ENCODE data around the gene CCDC73. TPM values are rescaled to one million over a fixed set of nuclear protein-coding genes. Genes with fewer than 3 reads are reported as not detected.

Gene CCDC73
- total and polyA plus RNA-seq, 4 donors: 0.02 to 0.50 (median 0.33) TPM

- peaks cover 0 to 16% (median 8%) of the 10 kb centered on the region in 4 donors for H3K36me3 ChIP-seq (ENCODE audit: control insufficient read depth in 4 of 4, insufficient read depth in 3 of 4, low read depth in 1 of 4, low read length in 3 of 4)
- no peak overlapping the region for H3K9ac ChIP-seq (ENCODE audit: low read depth in 1 of 2, low read length in 2 of 2)
- TF ChIP-seq HNF4G (IDR thresholded peaks at IDR 0.05) (no peak), TAF1 (conservative IDR thresholded peaks at IDR 0.05) (no peak), EGR1 (IDR thresholded peaks at IDR 0.05; ENCODE audit: low read depth in 2 of 2) (no peak), SP1 (IDR thresholded peaks at IDR 0.05) (no peak), CTCF (IDR thresholded peaks at IDR 0.05; ENCODE audit: low read depth, low read length, missing input control) (no peak), RAD21 (IDR thresholded peaks at IDR 0.05) (no peak), JUND (IDR thresholded peaks at IDR 0.05) (no peak)
- TF ChIP-seq, protein P1, sequence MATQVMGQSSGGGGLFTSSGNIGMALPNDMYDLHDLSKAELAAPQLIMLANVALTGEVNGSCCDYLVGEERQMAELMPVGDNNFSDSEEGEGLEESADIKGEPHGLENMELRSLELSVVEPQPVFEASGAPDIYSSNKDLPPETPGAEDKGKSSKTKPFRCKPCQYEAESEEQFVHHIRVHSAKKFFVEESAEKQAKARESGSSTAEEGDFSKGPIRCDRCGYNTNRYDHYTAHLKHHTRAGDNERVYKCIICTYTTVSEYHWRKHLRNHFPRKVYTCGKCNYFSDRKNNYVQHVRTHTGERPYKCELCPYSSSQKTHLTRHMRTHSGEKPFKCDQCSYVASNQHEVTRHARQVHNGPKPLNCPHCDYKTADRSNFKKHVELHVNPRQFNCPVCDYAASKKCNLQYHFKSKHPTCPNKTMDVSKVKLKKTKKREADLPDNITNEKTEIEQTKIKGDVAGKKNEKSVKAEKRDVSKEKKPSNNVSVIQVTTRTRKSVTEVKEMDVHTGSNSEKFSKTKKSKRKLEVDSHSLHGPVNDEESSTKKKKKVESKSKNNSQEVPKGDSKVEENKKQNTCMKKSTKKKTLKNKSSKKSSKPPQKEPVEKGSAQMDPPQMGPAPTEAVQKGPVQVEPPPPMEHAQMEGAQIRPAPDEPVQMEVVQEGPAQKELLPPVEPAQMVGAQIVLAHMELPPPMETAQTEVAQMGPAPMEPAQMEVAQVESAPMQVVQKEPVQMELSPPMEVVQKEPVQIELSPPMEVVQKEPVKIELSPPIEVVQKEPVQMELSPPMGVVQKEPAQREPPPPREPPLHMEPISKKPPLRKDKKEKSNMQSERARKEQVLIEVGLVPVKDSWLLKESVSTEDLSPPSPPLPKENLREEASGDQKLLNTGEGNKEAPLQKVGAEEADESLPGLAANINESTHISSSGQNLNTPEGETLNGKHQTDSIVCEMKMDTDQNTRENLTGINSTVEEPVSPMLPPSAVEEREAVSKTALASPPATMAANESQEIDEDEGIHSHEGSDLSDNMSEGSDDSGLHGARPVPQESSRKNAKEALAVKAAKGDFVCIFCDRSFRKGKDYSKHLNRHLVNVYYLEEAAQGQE (IDR thresholded peaks at IDR 0.05): no peak
- TF ChIP-seq, protein P2, sequence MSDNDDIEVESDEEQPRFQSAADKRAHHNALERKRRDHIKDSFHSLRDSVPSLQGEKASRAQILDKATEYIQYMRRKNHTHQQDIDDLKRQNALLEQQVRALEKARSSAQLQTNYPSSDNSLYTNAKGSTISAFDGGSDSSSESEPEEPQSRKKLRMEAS (IDR thresholded peaks at IDR 0.05): no peak
- DNase-seq (ENCODE audit: low spot score): no peak
- H3K4me1 ChIP-seq (ENCODE audit: control insufficient read depth in 4 of 4, insufficient read depth in 4 of 4, low read length in 3 of 4): peaks cover 0 to 16% (median 15%) of the 10 kb centered on the region in 4 donors
- no peaks in the 10 kb centered on the region for H3K27me3 ChIP-seq (ENCODE audit: control insufficient read depth in 4 of 4, insufficient read depth in 4 of 4, low read length in 3 of 4)
- H3K27ac ChIP-seq (ENCODE audit: low read depth in 1 of 2, low read length in 2 of 2): no peak overlapping the region
- no peaks in the 10 kb centered on the region for H3K9me3 ChIP-seq (ENCODE audit: control insufficient read depth in 4 of 4, low read length in 3 of 4)
- WGBS: 26% methylated on average over 7 of the region's 7 CpGs
- H3K4me3 ChIP-seq (ENCODE audit: low read depth in 1 of 3, low read length in 3 of 3): peak overlapping the region; percentile 69 to 98 (median 91)
These were observed 209.5 kb downstream of the CCDC73 start for GRCh38 chr11:32584921-32585320.

DNA sequence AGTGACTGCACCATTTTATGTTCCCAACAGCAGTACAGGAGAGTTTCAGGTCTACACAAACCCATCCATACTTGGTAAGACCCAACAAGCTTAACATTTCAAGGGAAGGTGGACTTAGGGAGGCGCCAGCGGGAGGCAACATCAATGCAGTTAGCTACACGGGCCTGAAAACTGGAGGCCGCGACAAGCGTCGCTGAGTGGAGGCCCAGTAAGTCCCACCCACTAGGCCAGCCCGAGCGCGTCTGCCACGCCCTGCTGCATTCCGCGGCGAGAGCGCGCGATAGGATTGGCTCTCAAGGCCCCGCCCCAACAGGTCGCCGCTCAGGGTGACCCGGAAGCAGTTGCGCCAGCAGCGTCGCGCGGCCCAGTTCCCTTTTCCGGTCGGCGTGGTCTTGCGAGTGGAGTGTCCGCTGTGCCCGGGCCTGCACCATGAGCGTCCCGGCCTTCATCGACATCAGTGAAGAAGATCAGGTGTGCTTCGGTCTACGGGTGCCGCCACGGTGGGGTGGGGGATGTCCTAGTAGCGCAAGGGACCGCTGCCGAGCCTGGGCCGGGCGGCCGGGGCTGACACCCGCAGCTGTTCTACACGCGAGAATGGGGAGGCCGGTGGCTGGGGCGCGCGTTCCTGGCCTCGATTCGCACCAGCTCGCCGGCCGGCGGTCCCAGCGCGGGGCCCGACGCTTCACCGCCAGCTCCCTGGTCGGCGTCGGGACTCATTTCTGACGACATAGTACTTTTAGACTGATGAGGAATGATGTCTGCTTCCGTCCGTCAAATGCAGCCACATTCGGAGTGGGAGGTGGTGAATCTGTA is 210.8 kb downstream of the CCDC73 start, which contains the start of gene EIF3M:
TSS of gene EIF3M (plus strand) at position 373 of the 813 bp plus-strand sequence. CDS start at position 430, 57 bp downstream.
- peak within 1 kb of the TSS; percentile 51 to 64 for H3K27ac ChIP-seq (ENCODE audit: low read depth in 1 of 2, low read length in 2 of 2)
- H3K9ac ChIP-seq (ENCODE audit: low read depth in 1 of 2, low read length in 2 of 2): peak within 1 kb of the TSS; percentile 48 to 58
- DNase-seq (ENCODE audit: low spot score): peak; percentile 94
- under 1% methylated on average over 70 of the region's 70 CpGs for WGBS
- H3K4me1 ChIP-seq (ENCODE audit: control insufficient read depth in 4 of 4, insufficient read depth in 4 of 4, low read length in 3 of 4): peaks cover 0 to 16% (median 15%) of the 10 kb centered on the region in 4 donors
- no peaks in the 10 kb centered on the region for H3K9me3 ChIP-seq (ENCODE audit: control insufficient read depth in 4 of 4, low read length in 3 of 4)
- TF ChIP-seq YY1 (IDR thresholded peaks at IDR 0.05): peak; percentile 63
- TF ChIP-seq TAF1 (conservative IDR thresholded peaks at IDR 0.05): peak; percentile 17
- peak; percentile 75 for TF ChIP-seq SP1 (IDR thresholded peaks at IDR 0.05)
- TF ChIP-seq ZBTB33 (IDR thresholded peaks at IDR 0.05): peak; percentile 64
- TF ChIP-seq, protein P2 (IDR thresholded peaks at IDR 0.05): peak; percentile 58
- no peak for TF ChIP-seq FOXA2 (IDR thresholded peaks at IDR 0.05)
- TF ChIP-seq RXRA (IDR thresholded peaks at IDR 0.05): no peak
- peak; percentile 92 to 98 for TF ChIP-seq GABPA (IDR thresholded peaks at IDR 0.05 in 1 of 2, conservative IDR thresholded peaks at IDR 0.05 in 1 of 2)
- H3K36me3 ChIP-seq (ENCODE audit: control insufficient read depth in 4 of 4, insufficient read depth in 3 of 4, low read depth in 1 of 4, low read length in 3 of 4): peaks cover 0 to 4% (median 2%) of the 10 kb centered on the region in 4 donors
- no peaks in the 10 kb centered on the region for H3K27me3 ChIP-seq (ENCODE audit: control insufficient read depth in 4 of 4, insufficient read depth in 4 of 4, low read length in 3 of 4)
- peak within 1 kb of the TSS; percentile 69 to 98 (median 91) for H3K4me3 ChIP-seq (ENCODE audit: low read depth in 1 of 3, low read length in 3 of 3)
